A172 (cell line): ENCODE data around the gene KIAA0586. TPM values are rescaled to one million over a fixed set of nuclear protein-coding genes. Genes with fewer than 3 reads are reported as not detected.
"Not testable (repeated sequence)": the region's sequence is repeated elsewhere in the genome, so short reads cannot be mapped to it uniquely, and the experiment has no call there.

ENCODE experiments used
- DNase-seq: peaks from one replicate; pipeline ENCODE4 v3.0.0-alpha.2; 2015; ENCODE audit warnings: low spot score
- total RNA-seq: library from RNA; depleted of rRNA; stranded (reverse); fragments of >200 nt; shearing (Covaris generic); gene quantifications from 2 replicates; pipeline ENCODE4 v1.2.3, GENCODE V29; 2014

The KIAA0586 gene
- total RNA-seq, 1 experiment from 2014 or later, result 18.6 TPM

GRCh38 chr14:58464652-58465051, 37.1 kb downstream of the KIAA0586 start:
- no peak for DNase-seq

DNA sequence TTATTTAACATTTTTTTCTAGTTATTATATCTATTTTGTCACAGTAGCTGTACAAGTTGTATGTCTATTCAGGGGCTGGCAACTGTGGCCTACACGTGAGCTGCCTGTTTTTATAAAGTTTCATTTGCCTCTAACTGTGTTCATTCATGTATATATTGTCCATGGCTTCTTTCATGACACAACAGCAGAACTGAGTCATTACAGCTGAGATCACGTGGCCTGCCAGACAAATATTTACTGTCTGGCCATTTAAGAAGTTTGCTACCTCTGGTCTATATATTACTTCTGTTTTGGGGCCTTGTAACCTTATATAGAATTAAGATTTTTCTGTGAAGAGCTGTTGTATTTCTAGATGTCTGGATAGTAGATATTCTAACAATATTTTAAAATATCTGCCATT, 37.9 kb downstream of the KIAA0586 start:
- no peak for DNase-seq

DNA sequence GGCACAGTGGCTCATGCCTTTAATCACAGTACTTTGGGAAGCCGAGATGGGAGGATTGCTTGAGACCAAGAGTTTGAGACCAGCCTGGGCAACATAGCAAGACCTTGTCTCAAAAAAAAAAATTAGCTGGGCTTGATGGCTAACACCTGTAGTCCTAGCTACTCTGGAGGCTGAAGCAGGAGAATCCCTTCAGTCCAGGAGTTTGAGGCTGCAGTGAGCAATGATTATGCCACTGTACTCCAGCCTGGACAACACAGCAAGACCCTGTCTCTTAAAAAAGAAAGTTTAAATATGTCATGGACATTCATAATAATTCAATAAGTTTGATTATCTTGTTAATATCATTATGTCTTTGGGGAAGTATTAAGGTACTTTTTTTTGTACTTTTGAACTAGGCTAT, 38.9 kb downstream of the KIAA0586 start:
- DNase-seq, result no peak

DNA sequence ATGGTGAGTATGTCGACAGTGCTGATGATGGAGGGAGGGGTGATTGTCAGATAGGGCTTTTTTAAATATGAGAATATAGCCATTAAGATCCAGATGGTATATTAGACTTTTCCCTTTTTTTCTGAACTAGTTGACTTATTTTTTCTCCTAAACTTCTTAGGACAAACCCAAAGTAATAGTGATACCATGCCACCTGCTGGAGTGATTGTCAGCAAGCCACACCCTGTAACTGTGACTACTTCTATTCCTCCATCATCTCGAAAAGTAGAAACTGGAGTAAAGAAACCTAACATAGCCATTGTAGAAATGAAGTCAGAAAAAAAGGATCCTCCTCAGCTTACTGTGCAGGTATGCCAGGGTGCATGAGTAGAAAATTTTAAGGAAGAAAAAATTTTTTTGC, 40.1 kb downstream of the KIAA0586 start:
- DNase-seq, result no peak

DNA sequence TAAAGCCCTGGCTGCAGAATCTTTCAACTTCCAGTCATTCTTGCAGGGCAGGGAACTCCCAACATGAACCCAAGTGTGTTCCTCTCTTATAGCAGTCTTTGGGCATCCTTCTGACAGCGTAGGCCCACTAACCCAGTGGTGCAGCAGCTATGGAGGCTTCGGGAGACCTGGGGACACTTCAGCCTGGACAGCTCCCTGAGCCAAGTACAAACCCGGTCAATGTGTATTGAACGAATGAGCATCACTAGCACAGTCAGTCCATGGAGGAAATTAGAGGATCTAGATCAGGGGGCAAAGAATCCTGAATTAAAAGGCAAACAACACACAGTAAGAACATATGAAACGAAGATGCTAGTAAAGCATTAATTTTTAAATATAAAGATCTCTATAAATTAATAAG, 41.8 kb downstream of the KIAA0586 start:
- DNase-seq, result no peak

DNA sequence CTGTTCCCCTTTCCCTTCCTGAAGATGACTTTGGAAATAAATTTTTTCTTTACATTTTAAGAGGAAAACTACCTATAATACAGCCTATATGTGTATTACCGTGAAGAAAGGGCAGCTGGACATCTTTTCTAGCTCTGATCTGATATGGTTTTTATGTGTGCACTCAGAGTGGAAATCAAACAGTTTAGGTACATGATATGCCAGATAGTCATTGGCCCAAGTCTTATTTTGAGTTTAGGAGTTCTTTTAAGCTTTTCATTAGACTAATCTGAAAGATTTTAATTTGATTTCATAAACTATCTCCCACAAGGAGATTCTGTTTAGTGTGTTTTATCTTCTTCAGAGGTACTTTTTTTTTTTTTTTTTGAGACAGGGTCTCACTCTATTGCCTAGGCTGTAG, 48.8 kb downstream of the KIAA0586 start:
- DNase-seq, result no peak

DNA sequence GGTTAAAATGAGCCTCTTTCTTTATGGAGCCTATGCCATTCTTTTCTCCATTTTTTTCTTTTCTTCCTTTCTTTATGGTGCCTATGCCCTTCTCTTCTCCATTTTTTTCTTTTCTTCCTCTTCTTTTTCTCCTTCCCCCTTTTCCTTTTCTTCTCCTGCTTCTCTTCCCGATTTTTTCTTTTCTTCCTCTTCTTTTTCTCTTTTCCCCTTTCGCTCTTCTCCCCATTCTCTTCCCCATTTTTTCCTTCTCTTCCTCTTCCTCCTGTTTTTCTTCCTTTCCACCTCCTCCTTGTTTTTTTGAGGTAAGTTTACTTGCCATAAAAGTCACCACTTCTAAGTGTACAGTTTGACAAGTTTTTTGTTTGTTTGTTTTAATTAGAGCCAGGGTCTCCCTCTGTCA, 50.1 kb downstream of the KIAA0586 start:
- DNase-seq, result no peak

DNA sequence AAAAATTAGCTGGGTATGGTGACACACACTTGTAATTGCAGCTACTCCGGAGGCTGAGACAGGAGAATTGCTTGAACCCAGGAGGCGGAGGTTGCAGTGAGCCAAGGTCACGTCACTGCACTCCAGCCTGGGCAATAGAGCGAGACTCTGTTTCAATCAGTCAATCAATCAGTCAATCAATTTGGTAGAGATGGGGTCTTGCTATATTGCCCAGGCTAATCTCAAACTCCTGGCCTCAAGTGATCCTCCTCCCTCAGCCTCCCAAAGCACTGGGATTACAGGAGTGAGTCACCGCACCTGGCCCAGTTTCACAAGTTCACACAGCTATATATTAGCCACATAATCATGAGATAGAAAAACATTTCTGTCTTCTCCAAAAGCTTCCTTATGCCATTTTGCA, 50.8 kb downstream of the KIAA0586 start:
- DNase-seq, result not testable (repeated sequence)

GRCh38 chr14:58479975-58480374, 52.5 kb downstream of the KIAA0586 start:
- DNase-seq, result no peak

- no peak for DNase-seq
These were observed 56.7 kb downstream of the KIAA0586 start for GRCh38 chr14:58484176-58484575.

GRCh38 chr14:58488550-58488949, 61.0 kb downstream of the KIAA0586 start:
- peak; percentile 23 for DNase-seq

DNA sequence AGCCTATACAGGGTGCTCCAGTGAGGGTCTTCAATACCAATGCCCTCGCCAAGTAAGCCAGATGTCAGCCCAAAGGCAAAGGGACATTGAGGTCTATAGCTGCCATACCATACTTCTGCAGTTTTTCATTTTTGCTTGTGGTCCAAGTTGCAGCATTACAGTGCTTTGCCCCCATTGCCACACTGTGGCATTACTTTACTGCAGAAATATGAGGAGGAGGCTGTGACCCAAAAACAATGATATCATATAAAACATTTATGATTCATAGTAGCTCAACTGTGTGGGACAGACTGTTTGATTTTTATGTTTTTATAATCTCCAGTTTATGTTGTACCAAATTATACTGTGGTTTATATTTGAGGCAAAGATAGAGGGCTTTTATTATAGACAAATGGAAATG, 64.1 kb downstream of the KIAA0586 start:
- no peak for DNase-seq

DNA sequence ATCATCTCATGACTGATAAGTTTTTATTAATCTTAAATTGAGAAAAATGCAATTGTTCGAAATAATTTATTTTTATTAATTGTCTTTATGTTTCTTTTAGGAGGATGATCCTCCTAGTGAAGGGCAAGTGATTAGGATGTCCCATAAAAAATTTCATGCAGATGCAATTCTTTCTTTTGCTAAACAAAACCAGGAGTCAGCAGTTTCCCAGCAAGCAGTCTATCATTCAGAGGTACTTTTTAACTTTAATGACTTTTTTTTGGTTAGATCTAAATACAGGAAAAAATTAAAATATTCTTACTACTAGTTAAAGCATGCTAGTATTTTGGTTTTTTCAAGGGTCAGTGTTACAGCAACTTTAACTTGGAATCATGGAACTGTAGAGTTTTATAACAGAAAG, 64.5 kb downstream of the KIAA0586 start:
- DNase-seq, result no peak

GRCh38 chr14:58501214-58501816, 73.8 kb downstream of the KIAA0586 start:
- peak; percentile 37 for DNase-seq

GRCh38 chr14:58513272-58513671, 85.8 kb downstream of the KIAA0586 start:
- no peak for DNase-seq

GRCh38 chr14:58517592-58517991, 90.1 kb downstream of the KIAA0586 start:
- DNase-seq, result no peak

DNA sequence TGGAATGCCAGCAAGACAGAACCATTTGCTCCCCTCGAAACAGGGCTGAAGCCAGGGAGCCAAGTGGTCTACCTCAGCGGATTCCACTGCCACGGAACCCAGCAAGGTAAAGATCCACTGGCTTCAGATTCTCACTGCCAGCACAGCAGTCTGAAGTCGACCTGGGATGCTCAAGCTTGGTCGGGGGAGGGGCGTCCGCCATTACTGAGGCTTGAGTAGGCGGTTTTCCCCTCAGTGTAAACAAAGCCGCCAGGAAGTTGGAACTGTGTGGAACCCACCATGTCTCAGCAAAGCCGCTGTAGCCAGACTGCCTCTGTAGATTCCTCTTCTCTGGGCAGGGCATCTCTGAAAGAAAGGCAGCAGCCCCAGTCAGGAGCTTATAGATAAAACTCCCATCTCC, 98.2 kb downstream of the KIAA0586 start:
- not testable (repeated sequence) for DNase-seq

DNA sequence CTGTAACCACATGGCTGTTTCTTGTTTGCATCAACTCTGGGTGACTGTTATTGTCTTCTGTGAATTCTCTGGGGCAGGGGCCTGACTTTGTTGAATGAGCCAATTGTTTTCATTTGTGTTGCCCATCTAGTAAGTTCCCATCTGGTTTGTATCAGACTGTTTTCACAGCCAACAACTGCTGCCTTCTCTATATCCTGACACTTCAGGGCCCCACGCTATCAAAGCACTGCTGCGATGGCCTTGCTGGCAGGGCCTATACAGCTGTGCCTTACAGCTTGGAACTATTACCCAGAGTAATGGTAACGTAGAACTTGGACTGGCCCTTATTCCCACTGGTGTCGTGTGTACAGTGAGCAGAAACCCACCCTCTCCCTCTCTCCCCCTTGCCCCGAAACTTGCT, 105.9 kb downstream of the KIAA0586 start:
- DNase-seq, result no peak

DNA sequence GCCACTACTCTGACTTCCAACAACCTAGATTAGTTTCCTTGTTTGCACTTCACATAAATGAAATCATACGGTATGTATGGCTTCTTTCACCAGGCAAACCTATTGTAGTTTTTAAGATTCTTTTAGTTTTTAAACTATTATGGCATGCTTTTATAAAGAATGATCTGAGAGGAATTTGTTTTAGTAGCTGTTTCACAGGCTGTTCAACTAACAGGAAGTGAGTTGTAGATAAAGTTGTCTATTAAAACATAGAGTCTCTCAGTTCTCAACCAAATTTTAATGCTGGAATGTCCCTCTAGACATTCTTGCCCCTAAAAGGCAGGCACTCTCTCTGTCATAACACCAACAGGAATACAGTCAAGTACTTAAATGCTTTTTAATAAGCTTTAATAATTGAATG, 107.5 kb downstream of the KIAA0586 start:
- DNase-seq, result no peak

DNA sequence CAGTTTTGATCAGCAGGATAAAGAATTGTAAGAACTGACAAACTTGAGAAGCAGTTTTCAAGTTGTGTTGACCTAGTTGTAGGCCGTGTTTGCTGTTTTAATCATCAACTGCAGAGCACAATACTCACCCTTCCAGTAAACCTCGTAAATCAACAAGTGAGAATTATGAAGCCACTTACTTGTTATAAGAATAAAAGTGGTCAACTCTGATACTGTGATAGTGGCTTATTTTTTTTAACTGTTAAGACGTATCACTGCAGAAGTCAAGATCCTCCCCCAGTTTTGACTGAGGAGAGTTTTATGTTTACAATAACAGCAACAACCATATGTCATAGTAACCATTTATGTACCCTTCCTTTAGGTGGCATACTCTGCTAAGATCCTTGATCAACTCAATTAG, 109.5 kb downstream of the KIAA0586 start:
- no peak for DNase-seq

DNA sequence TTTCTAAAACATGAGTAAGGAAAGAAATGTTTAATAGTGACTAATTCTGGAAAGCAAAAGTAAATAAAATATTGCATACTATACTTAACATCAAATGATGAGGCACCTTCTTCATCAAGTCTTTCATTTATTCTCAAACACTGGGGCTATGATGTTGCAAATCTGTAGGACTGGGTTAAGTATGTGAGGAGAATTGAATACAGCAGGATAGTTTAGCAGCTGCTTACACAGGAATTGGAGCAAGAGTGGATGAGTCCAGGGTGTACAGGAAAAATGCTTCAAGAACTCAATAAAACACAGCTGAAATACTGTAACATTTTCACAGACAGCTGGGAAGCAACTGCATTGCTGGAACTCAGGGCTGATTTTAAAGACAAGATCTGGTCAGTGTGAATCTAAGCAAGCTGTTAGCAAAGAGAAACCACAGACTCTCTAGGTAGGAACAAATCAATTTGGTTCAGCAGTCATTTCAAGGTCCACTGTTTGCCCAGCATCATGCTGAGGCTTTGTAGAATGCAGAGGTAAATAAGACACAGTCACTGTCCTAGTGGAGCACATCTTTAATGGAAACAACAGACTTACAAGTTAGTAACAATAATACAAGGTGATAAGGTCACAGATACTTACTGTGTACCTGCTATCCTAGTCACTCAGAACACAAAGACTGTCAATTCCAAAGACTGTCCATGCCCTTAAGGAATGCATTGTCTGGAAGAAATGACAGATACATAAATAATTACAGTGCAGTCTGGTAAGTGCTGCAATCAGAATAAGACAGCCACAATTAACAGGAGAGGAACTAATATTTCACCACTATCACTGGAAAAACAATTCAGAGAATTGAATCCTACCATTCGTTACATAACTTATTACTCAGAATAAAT, 113.5 kb downstream of the KIAA0586 start:
- no peak for DNase-seq

- no peak for DNase-seq
These were observed 114.1 kb downstream of the KIAA0586 start for GRCh38 chr14:58541633-58542022.

DNA sequence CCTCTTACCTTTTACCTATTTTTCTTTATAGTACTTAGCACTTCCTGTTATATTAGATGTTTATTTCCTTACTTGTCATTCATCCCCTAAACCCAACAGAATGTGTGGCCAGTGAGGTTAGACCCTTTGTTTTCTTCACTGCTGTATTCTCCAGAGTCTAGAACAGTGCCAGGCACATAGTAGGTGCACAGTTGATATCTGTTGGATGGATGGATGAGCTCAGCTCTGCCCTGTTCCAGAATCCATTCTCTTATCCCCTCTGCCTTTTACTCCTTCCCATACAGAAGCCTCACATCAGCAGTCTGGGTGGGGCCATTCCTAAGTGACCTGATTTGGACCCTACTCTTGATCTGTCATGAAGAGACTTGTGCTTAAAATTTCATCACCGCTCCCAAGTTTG, 115.7 kb downstream of the KIAA0586 start:
- DNase-seq, result no peak
